Type B pancreatic cell (in vitro differentiated cells): ENCODE data around the gene C3orf20. TPM values are rescaled to one million over a fixed set of nuclear protein-coding genes. Genes with fewer than 3 reads are reported as not detected.
"Not testable (repeated sequence)": the region's sequence is repeated elsewhere in the genome, so short reads cannot be mapped to it uniquely, and the experiment has no call there.

Experiments used
- DNase-seq: peaks from one replicate; pipeline ENCODE4 v3.0.0; 2021; ENCODE audit warnings: mixed read lengths; ENCODE audit not compliant: unreplicated experiment; ENCODE audit errors: extremely low spot score
- H3K27ac Mint-ChIP-seq: 2 replicates; pipeline ENCODE4 v1.8.0; 2021; ENCODE audit warnings: mild to moderate bottlenecking, mixed read lengths
- H3K27me3 Mint-ChIP-seq: 2 replicates; pipeline ENCODE4 v1.8.0; 2021; ENCODE audit warnings: mixed read lengths
- H3K36me3 Mint-ChIP-seq: 2 replicates; pipeline ENCODE4 v1.8.0; 2021; ENCODE audit warnings: mixed read lengths
- H3K4me1 Mint-ChIP-seq: one replicate; pipeline ENCODE4 v1.8.0; 2021; ENCODE audit warnings: mixed read lengths; ENCODE audit not compliant: unreplicated experiment
- H3K4me3 Mint-ChIP-seq: 2 replicates; pipeline ENCODE4 v1.8.0; 2021; ENCODE audit warnings: mild to moderate bottlenecking, mixed read lengths
- H3K9me3 Mint-ChIP-seq: 2 replicates; pipeline ENCODE4 v1.8.0; 2021; ENCODE audit warnings: mixed read lengths
- CTCF ChIP-seq: fragments of 200-600 bp; sonication (generic); conservative IDR thresholded peaks from 2 replicates; pipeline ENCODE4 v1.5.0; 2021; ENCODE audit warnings: antibody characterized with exemption, mild to moderate bottlenecking
- total RNA-seq: library from RNA; stranded (reverse); gene quantifications from 2 replicates; pipeline ENCODE4 v1.2.1, GENCODE V29; 2021; ENCODE audit warnings: low replicate concordance

The C3orf20 gene
- total RNA-seq, 1 donor from 2014 or later, result 0.24 TPM

- Mint-ChIP-seq H3K9me3 (peaks cover 13% of the 10 kb centered on the region), H3K36me3 (no peaks in the 10 kb centered on the region), H3K27ac (no peak overlapping the region), H3K4me3 (no peak overlapping the region), H3K27me3 (peaks cover 35% of the 10 kb centered on the region), H3K4me1 (no peaks in the 10 kb centered on the region)
- no peak for TF ChIP-seq CTCF
- DNase-seq, result no peak
Measured at GRCh38 chr3:14740983-14741382, 66.0 kb downstream of the C3orf20 start.

GRCh38 chr3:14741510-14741909, 66.6 kb downstream of the C3orf20 start:
- Mint-ChIP-seq H3K27me3 (peaks cover 38% of the 10 kb centered on the region), H3K4me1 (no peaks in the 10 kb centered on the region), H3K36me3 (no peaks in the 10 kb centered on the region), H3K4me3 (no peak overlapping the region), H3K9me3 (peaks cover 13% of the 10 kb centered on the region), H3K27ac (no peak overlapping the region)
- no peak for DNase-seq
- no peak for TF ChIP-seq CTCF

GRCh38 chr3:14744556-14744955, 69.6 kb downstream of the C3orf20 start:
- Mint-ChIP-seq H3K27ac (no peak overlapping the region), H3K4me3 (no peak overlapping the region), H3K4me1 (no peaks in the 10 kb centered on the region), H3K9me3 (peaks cover 6% of the 10 kb centered on the region), H3K27me3 (peaks cover 53% of the 10 kb centered on the region), H3K36me3 (no peaks in the 10 kb centered on the region)
- TF ChIP-seq CTCF, result no peak
- DNase-seq, result no peak

- Mint-ChIP-seq H3K4me1 (no peaks in the 10 kb centered on the region), H3K4me3 (no peak overlapping the region), H3K27me3 (peaks cover 43% of the 10 kb centered on the region), H3K36me3 (no peaks in the 10 kb centered on the region), H3K9me3 (peaks cover 10% of the 10 kb centered on the region), H3K27ac (no peak overlapping the region)
- no peak for TF ChIP-seq CTCF
- DNase-seq, result no peak
Measured at GRCh38 chr3:14750650-14751049, 75.7 kb downstream of the C3orf20 start.

- Mint-ChIP-seq H3K9me3 (peaks cover 10% of the 10 kb centered on the region), H3K27me3 (peaks cover 31% of the 10 kb centered on the region)
- H3K36me3 Mint-ChIP-seq, DNase-seq, H3K4me1 Mint-ChIP-seq, H3K27ac Mint-ChIP-seq, H3K4me3 Mint-ChIP-seq: not testable (repeated sequence)
Measured at GRCh38 chr3:14752979-14753378, 78.0 kb downstream of the C3orf20 start.

- no peak for TF ChIP-seq CTCF
- peak overlapping the region; percentile 19 for H3K27ac Mint-ChIP-seq
- DNase-seq, result no peak
- H3K9me3 Mint-ChIP-seq, result no peaks in the 10 kb centered on the region
- peaks cover 21% of the 10 kb centered on the region for H3K27me3 Mint-ChIP-seq
- H3K36me3 Mint-ChIP-seq, result no peaks in the 10 kb centered on the region
- no peak overlapping the region for H3K4me3 Mint-ChIP-seq
- no peaks in the 10 kb centered on the region for H3K4me1 Mint-ChIP-seq
Measured at GRCh38 chr3:14757153-14757700, 82.3 kb downstream of the C3orf20 start.
